Activated gamma-delta T cell treated with anti-CD3 and anti-CD28 coated beads, Interleukin-2, amount 50 U/mL, for 16 hours (primary cell): ENCODE measurements around the gene RNF114.
"Not testable (repeated sequence)": the region's sequence is repeated elsewhere in the genome, so short reads cannot be mapped to it uniquely, and the experiment has no call there.

Experiments used
- DNase-seq: peaks from one replicate; pipeline ENCODE4 v3.0.0-alpha.2; 2020; ENCODE audit warnings: low read depth

RNF114 gene, protein sequence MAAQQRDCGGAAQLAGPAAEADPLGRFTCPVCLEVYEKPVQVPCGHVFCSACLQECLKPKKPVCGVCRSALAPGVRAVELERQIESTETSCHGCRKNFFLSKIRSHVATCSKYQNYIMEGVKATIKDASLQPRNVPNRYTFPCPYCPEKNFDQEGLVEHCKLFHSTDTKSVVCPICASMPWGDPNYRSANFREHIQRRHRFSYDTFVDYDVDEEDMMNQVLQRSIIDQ

GRCh38 chr20:49936153-49937026, at the start of gene RNF114:
TSS of gene RNF114 (plus strand) at chr20:49936397. CDS start at chr20:49936413, 16 bp downstream.
- peak; percentile 87 for DNase-seq

- no peak for DNase-seq
These were observed 49.5 kb upstream of the RNF114 start for GRCh38 chr20:49886571-49887213.

- DNase-seq: no peak
These were observed 48.7 kb upstream of the RNF114 start for GRCh38 chr20:49887251-49888211.

GRCh38 chr20:49888212-49889000, 47.8 kb upstream of the RNF114 start:
- peak; percentile 34 for DNase-seq

- DNase-seq: no peak
These were observed 46.9 kb upstream of the RNF114 start for GRCh38 chr20:49889001-49889934.

DNA sequence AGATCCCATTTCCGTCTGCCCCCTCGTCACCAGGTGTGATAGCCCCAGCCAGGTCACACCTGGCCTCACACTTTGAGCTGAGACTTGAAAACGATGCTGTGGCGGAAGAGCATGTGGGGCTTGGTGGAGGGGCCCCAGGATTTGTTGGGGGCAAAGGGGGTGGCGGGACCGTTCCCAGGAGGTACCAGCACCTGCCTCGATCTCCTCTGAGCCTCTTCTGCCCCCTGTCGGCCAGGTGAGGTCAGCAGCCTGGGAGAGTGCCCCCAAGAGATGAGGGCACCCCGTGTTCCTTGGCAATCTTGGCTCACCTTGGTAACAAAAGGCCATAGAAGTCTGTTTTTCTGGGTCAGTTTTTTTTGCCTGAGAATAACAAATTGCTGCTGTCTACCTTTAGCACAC, 46.3 kb upstream of the RNF114 start:
- DNase-seq: no peak

DNA sequence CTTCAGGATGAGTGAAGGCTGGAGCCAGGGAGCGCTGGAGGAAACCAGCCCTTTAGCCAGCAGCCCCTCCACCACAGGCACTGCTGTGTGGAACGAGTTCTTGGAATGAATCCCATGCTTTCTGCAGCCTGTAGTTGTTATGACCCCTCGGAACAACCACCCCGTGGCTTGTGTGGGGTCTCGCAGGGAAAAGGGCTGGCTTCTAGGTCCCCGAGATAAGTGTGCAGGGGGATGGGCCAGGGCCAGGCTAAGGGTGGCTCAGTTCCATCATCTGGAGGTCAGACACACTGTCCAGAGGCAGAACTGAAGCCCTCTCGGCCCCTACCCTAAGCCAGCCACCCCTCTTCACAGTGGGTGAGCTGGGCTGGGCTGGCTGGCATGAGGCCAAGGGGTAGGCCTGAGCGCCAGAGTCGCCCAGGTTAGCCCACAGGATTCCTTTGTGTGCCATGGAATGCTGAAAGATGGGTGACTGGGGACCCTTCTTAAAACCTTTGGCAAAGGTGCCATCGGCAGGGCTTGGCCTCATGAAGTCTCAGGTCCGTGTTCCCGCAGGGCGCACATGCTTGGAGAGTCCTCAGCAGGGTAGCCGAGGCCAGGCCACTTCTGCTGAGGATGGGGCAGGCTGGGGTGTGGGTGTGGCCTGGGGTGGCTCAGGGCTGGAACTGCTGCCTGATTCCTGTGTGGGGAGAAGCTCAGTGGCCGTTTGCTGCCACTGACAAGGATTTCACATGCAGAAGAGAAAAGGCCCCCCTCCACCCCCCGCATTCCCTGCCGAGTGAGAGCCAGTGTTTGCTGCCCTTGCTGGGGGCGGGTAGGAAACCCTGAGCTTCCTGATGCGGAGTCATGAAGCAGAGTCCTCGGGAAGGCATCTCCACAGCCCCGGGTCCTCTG, 45.5 kb upstream of the RNF114 start:
- no peak for DNase-seq

DNA sequence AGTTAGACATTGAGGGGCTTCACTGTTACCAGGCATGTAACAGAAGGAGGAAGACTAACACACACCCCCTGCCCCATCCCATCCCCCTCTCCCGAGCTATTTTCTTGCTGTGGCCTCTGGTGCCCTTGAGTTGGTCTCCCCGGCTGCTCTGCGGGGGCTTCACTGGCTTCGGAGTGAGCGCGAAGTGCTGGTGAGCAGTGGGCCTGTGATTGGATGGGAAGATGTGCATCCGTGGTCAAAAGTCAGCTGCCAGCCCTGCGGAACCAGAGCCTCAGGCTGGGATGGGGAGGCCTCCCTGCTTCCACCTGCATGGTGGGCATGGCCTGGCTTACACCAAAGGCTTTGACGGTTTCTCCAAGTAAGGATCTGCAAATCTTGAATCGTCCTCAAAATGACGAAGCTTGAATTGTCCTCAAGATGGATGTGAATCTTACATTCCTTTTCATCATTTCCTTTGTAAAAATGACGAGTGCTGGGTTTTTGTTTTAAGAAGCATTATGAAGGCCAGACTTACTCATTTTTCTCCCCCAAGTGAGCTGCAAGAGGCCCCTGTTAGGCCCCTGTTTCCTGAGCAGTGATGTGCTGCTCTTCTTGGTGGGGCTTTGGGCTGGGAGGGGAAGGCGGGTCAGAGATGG, 44.6 kb upstream of the RNF114 start:
- DNase-seq: no peak

- no peak for DNase-seq
These were observed 43.9 kb upstream of the RNF114 start for GRCh38 chr20:49892260-49892659.

DNA sequence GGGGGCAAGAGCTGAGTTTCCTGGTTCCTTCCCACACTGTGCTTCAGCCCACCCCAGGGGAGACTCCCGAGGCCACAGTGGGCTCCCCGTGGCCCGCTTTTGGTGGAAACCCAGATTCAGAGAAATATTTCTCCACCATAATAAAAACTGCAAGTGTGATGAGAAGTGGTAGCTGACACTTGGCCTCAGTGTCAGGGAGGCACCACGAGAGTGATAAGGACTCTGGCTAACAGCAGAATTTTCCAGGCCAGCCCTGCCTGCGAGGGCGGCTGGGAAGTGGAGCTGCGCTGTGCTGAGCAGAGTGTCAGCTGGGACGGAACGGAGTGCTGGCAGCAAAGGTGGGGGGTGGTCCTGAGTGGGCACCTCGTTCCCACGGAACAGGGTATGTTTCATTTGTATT, 43.4 kb upstream of the RNF114 start:
- DNase-seq: no peak

GRCh38 chr20:49893242-49894072, 42.7 kb upstream of the RNF114 start:
- DNase-seq: no peak

DNA sequence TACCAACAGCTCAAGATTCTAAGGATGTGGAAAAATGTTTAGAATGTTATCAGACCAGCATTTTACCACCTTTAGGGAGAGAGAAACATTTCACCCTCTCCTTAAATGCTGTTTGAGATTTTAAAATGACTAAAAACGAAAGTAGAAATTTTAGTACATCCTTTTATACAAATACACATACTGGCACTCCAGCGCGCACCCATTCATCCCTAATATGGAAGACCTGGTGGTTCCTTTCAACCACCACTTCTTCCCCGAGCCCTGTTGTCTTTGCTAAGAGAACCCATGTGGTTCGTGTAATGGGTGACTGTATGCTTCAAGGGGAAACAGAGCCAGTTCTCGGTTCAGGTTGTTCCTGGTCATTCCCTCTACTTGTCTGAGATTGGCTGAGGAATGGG, 42.1 kb upstream of the RNF114 start:
- DNase-seq: no peak

DNA sequence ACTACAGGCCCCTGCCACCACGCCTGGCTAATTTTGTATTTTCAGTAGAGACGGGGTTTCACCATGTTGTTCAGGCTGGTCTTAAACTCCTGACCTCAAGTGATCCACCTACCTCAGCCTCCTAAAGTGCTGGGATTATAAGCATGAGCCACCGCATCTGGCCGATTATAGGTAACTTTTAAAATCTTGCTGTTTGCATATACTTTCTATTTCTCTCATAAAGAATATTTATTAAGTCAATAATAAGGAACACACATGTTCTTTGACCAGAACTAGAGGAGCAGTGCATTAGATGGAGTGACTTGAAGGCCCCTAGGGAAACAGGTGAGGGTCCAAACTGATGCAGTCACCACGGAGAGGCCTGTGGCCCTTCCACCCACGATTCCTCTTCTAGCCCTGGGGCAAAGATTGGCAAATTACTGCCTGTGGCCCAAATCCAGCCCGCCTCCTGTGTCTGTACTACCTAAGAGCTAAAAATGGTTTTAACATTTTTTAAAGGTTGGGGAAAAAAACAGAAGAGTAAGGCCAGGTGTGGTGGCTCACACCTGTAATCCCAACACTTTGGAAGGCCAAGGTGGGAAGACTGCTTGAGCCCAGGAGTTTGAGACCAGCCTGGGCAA, 40.6 kb upstream of the RNF114 start:
- DNase-seq: not testable (repeated sequence)

DNA sequence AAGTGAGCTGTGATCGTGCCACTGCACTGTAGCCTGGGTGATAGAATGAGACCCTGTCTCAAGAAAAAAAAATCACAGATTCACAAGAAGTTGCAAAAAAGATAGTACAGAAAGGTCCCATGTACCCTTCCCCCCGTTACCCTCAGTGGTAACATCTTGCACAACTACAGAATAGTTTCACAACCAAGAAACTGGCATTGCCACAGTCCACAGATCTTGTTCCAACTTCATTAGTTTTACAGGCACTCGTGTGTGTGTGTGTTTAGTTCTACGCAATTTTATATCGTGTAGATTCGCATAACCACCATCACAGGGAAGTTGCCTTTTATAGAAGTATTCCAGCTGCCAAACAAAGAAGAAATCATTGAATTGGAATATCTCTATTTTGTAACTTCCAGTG, 40.0 kb upstream of the RNF114 start:
- DNase-seq: no peak

GRCh38 chr20:49899541-49900383, 36.4 kb upstream of the RNF114 start:
- DNase-seq: no peak

GRCh38 chr20:49901588-49901987, 34.6 kb upstream of the RNF114 start:
- no peak for DNase-seq
